Endothelial cell of umbilical vein (primary cell): ENCODE results near the gene GNG8. TPM values are rescaled to one million over a fixed set of nuclear protein-coding genes. Genes with fewer than 3 reads are reported as not detected.

Experiments used
- BruUV-seq: library from RNA; stranded (reverse); fragments of 400-500 nt; replicated peaks from 2 replicates; lab custom pipeline; 2021; lab: Mats Ljungman, UMichigan
- CTCF ChIA-PET: fragments of 300-600, 350-600 bp; sonication (Branson Sonifier 250); formaldehyde crosslinking; loops from one replicate; lab custom pipeline; 2021; ENCODE audit warnings: antibody characterized with exemption, inconsistent platforms; lab: Charles Lee
- POLR2A ChIA-PET: fragments of 300-600, 350-600 bp; sonication (Branson Sonifier 250); formaldehyde crosslinking; loops from one replicate; lab custom pipeline; 2021; ENCODE audit warnings: antibody characterized with exemption, inconsistent platforms; lab: Charles Lee
- DNase-seq: peaks from one replicate; pipeline ENCODE4 v3.0.0-alpha.2; 2011; ENCODE audit warnings: low read depth, low spot score
- FAIRE-seq: peaks from 2 replicates; lab custom pipeline; 2011; peaks lifted over from hg19 to GRCh38; lab: Jason Lieb, UNC
- H2AFZ ChIP-seq: 2 replicates; pipeline ENCODE4 v1.6.0; 2012; ENCODE audit warnings: low read depth, low read length, control low read depth, inconsistent platforms
- H3K27ac ChIP-seq: 2 replicates; pipeline ENCODE4 v1.5.1; 2011; ENCODE audit warnings: low read depth, mild to moderate bottlenecking, control low read depth, low read length, moderate library complexity; ENCODE audit not compliant: insufficient read depth
- H3K27me3 ChIP-seq, 2 experiments: 2 replicates each; pipeline versions ENCODE4 v1.6.0 to v1.6.1; 2011; ENCODE audit warnings: low read length in 2 of 2, mixed read lengths in 1 of 2; ENCODE audit not compliant: control insufficient read depth in 2 of 2, insufficient read depth in 2 of 2
- H3K36me3 ChIP-seq, 2 experiments: 2 replicates in 1 of 2; 3 replicates in 1 of 2; pipeline ENCODE4 v1.5.1; 2011; ENCODE audit warnings: low read length in 2 of 2, mild to moderate bottlenecking in 1 of 2, moderate library complexity in 1 of 2; ENCODE audit not compliant: control insufficient read depth in 2 of 2, insufficient read depth in 2 of 2; ENCODE audit errors: extremely low read depth in 1 of 2
- H3K4me1 ChIP-seq: 3 replicates; pipeline ENCODE4 v1.5.1; 2011; ENCODE audit warnings: mild to moderate bottlenecking, low read length; ENCODE audit not compliant: control insufficient read depth, insufficient read depth; ENCODE audit errors: extremely low read depth
- H3K4me2 ChIP-seq: 2 replicates; pipeline ENCODE4 v1.6.1; 2011; ENCODE audit warnings: low read length, control low read depth, mixed read lengths; ENCODE audit not compliant: insufficient read depth
- H3K4me3 ChIP-seq, 3 experiments: fragments of 200-600 bp in 1 of 3; sonication (generic), shearing (Covaris generic) in 1 of 3; replicated peaks in 1 of 3; 2 replicates each; pipeline ENCODE4 v1.5.1; 2011 to 2016; ENCODE audit warnings: control low read depth in 3 of 3, low read length in 3 of 3, mild to moderate bottlenecking in 2 of 3, inconsistent platforms in 1 of 3, low read depth in 1 of 3, moderate library complexity in 1 of 3; ENCODE audit not compliant: insufficient read depth in 1 of 3
- H3K79me2 ChIP-seq: 2 replicates; pipeline ENCODE4 v1.6.0; 2012; ENCODE audit warnings: low read length, inconsistent platforms; ENCODE audit not compliant: control insufficient read depth, insufficient read depth
- H3K9ac ChIP-seq: replicated peaks from 2 replicates; pipeline ENCODE3; 2011; ENCODE audit warnings: low read length, control low read depth; ENCODE audit not compliant: insufficient read depth; ENCODE audit errors: extremely low read depth
- H3K9me1 ChIP-seq: replicated peaks from 3 replicates; pipeline ENCODE4 v1.6.0; 2011; ENCODE audit warnings: mild to moderate bottlenecking, low read length; ENCODE audit not compliant: control insufficient read depth, insufficient read depth; ENCODE audit errors: extremely low read depth
- H3K9me3 ChIP-seq: replicated peaks from 2 replicates; pipeline ENCODE4 v1.5.1; 2012; ENCODE audit warnings: low read length, inconsistent platforms; ENCODE audit not compliant: control insufficient read depth, insufficient read depth
- H4K20me1 ChIP-seq: replicated peaks from 2 replicates; pipeline ENCODE3; 2011; ENCODE audit warnings: mild to moderate bottlenecking, low read length; ENCODE audit not compliant: control insufficient read depth, insufficient read depth; ENCODE audit errors: extremely low read depth
- EZH2 ChIP-seq: IDR thresholded peaks from 2 replicates; pipeline ENCODE4 v1.6.1; 2012; ENCODE audit warnings: borderline replicate concordance, low read depth, mild to moderate bottlenecking, moderate library complexity, low read length, inconsistent platforms; ENCODE audit not compliant: severe bottlenecking
- FOS ChIP-seq: IDR thresholded peaks from 2 replicates; pipeline ENCODE4 v1.6.1; 2011; ENCODE audit warnings: mild to moderate bottlenecking, low read length, moderate library complexity, borderline replicate concordance; ENCODE audit not compliant: insufficient read depth
- GATA2 ChIP-seq: IDR thresholded peaks from 2 replicates; pipeline ENCODE4 v1.7.0; 2011; ENCODE audit warnings: low read depth, mild to moderate bottlenecking, moderate library complexity, mixed read lengths, low read length; ENCODE audit not compliant: insufficient read length, insufficient read depth
- JUN ChIP-seq: IDR thresholded peaks from 2 replicates; pipeline ENCODE4 v1.6.1; 2011; ENCODE audit warnings: borderline replicate concordance, low read depth; ENCODE audit not compliant: insufficient read length, insufficient read depth
- MYC ChIP-seq: IDR thresholded peaks from one replicate; pipeline ENCODE4 v1.6.1; 2011; ENCODE audit warnings: mild to moderate bottlenecking, low read depth, low read length
- POLR2A ChIP-seq: IDR thresholded peaks from 2 replicates; pipeline ENCODE4 v1.6.1; 2012; ENCODE audit warnings: low read depth, mild to moderate bottlenecking, control low read depth, low read length
- POLR2AphosphoS5 ChIP-seq: IDR thresholded peaks from 2 replicates; pipeline ENCODE4 v1.6.1; 2012; ENCODE audit warnings: low read depth, mild to moderate bottlenecking, control low read depth, low read length, moderate library complexity; ENCODE audit not compliant: insufficient read depth
- dilution Hi-C: fragments of 300-500 bp; cut with MboI; formaldehyde crosslinking; loops from one replicate; pipeline ENCODE4 v1.15.0; 2019; ENCODE audit warnings: low sequenced_read_pairs; ENCODE audit not compliant: extremely low pct_ligation_motif_present
- intact Hi-C: fragments of 100-400 bp; cut with micrococcal nuclease; formaldehyde crosslinking; loops from one replicate; pipeline ENCODE4 v1.10.0; 2022
- polyA plus RNA-seq, 4 experiments: library from polyadenylated mRNA; depleted of rRNA in 3 of 4; stranded (reverse) in 3 of 4; unstranded in 1 of 4; fragments of >200 nt; gene quantifications; 2 replicates each; pipeline versions ENCODE4 v1.2.1 to v1.2.3, GENCODE V29; 2011 to 2012; ENCODE audit warnings: missing spikeins in 1 of 4
- total RNA-seq: library from RNA; stranded (reverse); gene quantifications from 2 replicates; pipeline ENCODE4 v1.2.3, GENCODE V29; 2021
- TF ChIP-seq, protein P1 (sequence below), 2 donors: IDR thresholded peaks; 1 replicate in 1 of 2; 2 replicates in 1 of 2; pipeline ENCODE4 v1.5.1; 2011; ENCODE audit warnings: low read length in 2 of 2, mild to moderate bottlenecking in 2 of 2, moderate library complexity in 2 of 2, control low read depth in 1 of 2, inconsistent platforms in 1 of 2, low read depth in 1 of 2; ENCODE audit not compliant: insufficient read depth in 1 of 2; ENCODE audit errors: extremely low read depth in 1 of 2
- TF ChIP-seq, protein P2 (sequence below): IDR thresholded peaks from 2 replicates; pipeline ENCODE4 v1.6.1; 2011; ENCODE audit not compliant: insufficient read depth, insufficient read length

GNG8 gene
- total and polyA plus RNA-seq, 2 donors (not counting 3 experiments of a cell fraction or from before 2014, with no cell fraction given), result not detected

- TF ChIP-seq, protein P1, sequence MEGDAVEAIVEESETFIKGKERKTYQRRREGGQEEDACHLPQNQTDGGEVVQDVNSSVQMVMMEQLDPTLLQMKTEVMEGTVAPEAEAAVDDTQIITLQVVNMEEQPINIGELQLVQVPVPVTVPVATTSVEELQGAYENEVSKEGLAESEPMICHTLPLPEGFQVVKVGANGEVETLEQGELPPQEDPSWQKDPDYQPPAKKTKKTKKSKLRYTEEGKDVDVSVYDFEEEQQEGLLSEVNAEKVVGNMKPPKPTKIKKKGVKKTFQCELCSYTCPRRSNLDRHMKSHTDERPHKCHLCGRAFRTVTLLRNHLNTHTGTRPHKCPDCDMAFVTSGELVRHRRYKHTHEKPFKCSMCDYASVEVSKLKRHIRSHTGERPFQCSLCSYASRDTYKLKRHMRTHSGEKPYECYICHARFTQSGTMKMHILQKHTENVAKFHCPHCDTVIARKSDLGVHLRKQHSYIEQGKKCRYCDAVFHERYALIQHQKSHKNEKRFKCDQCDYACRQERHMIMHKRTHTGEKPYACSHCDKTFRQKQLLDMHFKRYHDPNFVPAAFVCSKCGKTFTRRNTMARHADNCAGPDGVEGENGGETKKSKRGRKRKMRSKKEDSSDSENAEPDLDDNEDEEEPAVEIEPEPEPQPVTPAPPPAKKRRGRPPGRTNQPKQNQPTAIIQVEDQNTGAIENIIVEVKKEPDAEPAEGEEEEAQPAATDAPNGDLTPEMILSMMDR (IDR thresholded peaks at IDR 0.05; ENCODE audit: extremely low read depth in 1 of 2, insufficient read depth in 1 of 2, low read depth in 1 of 2, low read length in 2 of 2), result no peak
- no peak for TF ChIP-seq EZH2
- TF ChIP-seq POLR2A, result no peak
- TF ChIP-seq, protein P2, sequence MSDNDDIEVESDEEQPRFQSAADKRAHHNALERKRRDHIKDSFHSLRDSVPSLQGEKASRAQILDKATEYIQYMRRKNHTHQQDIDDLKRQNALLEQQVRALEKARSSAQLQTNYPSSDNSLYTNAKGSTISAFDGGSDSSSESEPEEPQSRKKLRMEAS, result no peak
- TF ChIP-seq GATA2, result no peak
- no peak for TF ChIP-seq MYC
- TF ChIP-seq FOS, result no peak
- no peak for TF ChIP-seq JUN
- no peak for TF ChIP-seq POLR2AphosphoS5
- intact Hi-C loops, result no loop called here
- H3K9me3 ChIP-seq, result no peaks in the 10 kb centered on the region
- dilution Hi-C loops, result no loop called here
- H3K27ac ChIP-seq, result no peak overlapping the region
- FAIRE-seq, result no peak
- ChIA-PET POLR2A (no interaction called here), CTCF (interaction anchor here (0.8 to 1.1 kb wide), 5 partner anchors 19 to 88 kb away, joined by 3 to 4 read pairs (median 3); no protein-coding TSS in a partner anchor)
- no TSS peak for BruUV-seq
- H3K79me2 ChIP-seq, result no peaks in the 10 kb centered on the region
- no peak for DNase-seq
- no peaks in the 10 kb centered on the region for H3K9me1 ChIP-seq
- H4K20me1 ChIP-seq, result no peaks in the 10 kb centered on the region
- H2AFZ ChIP-seq, result no peak overlapping the region
- H3K27me3 ChIP-seq, result peaks cover 0 to 10% of the 10 kb centered on the region in 2 experiments
- no peaks in the 10 kb centered on the region for H3K36me3 ChIP-seq
- H3K4me2 ChIP-seq, result no peak overlapping the region
- H3K4me3 ChIP-seq, result no peak overlapping the region
- H3K4me1 ChIP-seq, result peaks cover 7% of the 10 kb centered on the region
- H3K9ac ChIP-seq, result no peak overlapping the region
Measured at GRCh38 chr19:46640656-46641055, 4.7 kb upstream of the GNG8 start.
